ENCODE measurements around the gene DCST1. TPM values are rescaled to one million over a fixed set of nuclear protein-coding genes. Genes with fewer than 3 reads are reported as not detected.

The DCST1 gene
- total and polyA plus RNA-seq, 2 of the 13 experiments (the other 11 are each of a cell fraction or from before 2014, with no cell fraction given), result 0.04 TPM; not detected in 1

DNA sequence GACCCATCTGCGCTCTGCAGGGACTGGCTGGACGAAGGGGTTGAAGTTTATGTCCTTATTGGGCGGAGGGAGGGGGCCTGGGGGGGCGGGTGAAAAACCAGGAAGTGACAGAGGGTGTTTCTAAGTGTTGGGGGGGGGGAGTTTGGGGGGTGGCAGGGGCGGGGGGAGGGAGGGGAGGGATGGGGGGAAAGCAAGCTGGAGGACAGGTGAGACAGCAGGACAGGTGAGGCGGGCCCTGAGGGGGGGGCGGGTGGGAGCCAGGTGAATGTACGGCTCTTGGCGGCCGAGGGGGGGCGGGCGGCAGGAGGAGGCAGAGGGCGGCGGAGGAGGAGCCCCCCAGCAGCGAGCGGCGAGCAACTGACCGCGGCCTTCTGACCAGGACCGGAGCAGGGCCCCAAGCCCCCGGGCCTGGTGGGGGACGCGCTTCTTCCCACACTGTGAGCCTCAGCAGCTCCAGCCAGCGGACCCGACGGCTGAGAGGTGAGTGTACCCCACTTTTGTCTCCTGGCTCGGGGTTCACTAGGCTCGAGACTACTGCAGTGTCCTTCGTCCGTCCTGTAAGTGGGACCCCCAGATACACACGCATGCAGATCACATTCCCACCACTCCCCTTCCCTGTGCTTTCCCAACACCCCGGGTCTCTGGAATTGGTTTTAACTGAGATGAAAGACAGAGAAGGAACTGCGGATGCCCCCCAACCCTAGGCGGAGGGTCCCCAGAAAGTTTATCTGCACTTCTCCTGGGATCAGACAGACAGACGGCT, 31.0 kb upstream of the DCST1 start, which contains the start of gene ZBTB7B (continued):
- no peak for TF ChIP-seq MLXIP (CRISPR knock-in tag; IDR thresholded peaks at IDR 0.05; ENCODE audit: borderline replicate concordance)
- TF ChIP-seq ZKSCAN8 (CRISPR knock-in tag; IDR thresholded peaks at IDR 0.05; ENCODE audit: borderline replicate concordance), result no peak
- TF ChIP-seq ZNF547 (CRISPR knock-in tag; IDR thresholded peaks at IDR 0.05), result no peak
- TF ChIP-seq, protein P1, sequence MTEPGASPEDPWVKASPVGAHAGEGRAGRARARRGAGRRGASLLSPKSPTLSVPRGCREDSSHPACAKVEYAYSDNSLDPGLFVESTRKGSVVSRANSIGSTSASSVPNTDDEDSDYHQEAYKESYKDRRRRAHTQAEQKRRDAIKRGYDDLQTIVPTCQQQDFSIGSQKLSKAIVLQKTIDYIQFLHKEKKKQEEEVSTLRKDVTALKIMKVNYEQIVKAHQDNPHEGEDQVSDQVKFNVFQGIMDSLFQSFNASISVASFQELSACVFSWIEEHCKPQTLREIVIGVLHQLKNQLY (CRISPR knock-in tag; IDR thresholded peaks at IDR 0.05), result no peak
- TF ChIP-seq ZNF496 (CRISPR knock-in tag; IDR thresholded peaks at IDR 0.05; ENCODE audit: insufficient replicate concordance), result no peak
- TF ChIP-seq SMAD3 (CRISPR knock-in tag; IDR thresholded peaks at IDR 0.05), result 0 out of 2 replicates have a peak, but pooled peaks have one; percentile 11
- no peak for TF ChIP-seq ZNF781 (CRISPR knock-in tag; IDR thresholded peaks at IDR 0.05; ENCODE audit: borderline replicate concordance, not compliant biosample characterization)
- 0 out of 2 replicates have a peak, but pooled peaks have one; percentile 32 for TF ChIP-seq SAP130 (CRISPR knock-in tag; IDR thresholded peaks at IDR 0.05; ENCODE audit: low read depth)
- TF ChIP-seq, protein P2, sequence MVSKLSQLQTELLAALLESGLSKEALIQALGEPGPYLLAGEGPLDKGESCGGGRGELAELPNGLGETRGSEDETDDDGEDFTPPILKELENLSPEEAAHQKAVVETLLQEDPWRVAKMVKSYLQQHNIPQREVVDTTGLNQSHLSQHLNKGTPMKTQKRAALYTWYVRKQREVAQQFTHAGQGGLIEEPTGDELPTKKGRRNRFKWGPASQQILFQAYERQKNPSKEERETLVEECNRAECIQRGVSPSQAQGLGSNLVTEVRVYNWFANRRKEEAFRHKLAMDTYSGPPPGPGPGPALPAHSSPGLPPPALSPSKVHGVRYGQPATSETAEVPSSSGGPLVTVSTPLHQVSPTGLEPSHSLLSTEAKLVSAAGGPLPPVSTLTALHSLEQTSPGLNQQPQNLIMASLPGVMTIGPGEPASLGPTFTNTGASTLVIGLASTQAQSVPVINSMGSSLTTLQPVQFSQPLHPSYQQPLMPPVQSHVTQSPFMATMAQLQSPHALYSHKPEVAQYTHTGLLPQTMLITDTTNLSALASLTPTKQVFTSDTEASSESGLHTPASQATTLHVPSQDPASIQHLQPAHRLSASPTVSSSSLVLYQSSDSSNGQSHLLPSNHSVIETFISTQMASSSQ (IDR thresholded peaks at IDR 0.05; ENCODE audit: low read depth), result no peak
- TF ChIP-seq, protein P2 (CRISPR knock-in tag; IDR thresholded peaks at IDR 0.05; ENCODE audit: borderline replicate concordance), result 0 out of 2 replicates have a peak, but pooled peaks have one; percentile 6
- TF ChIP-seq TCF7 (IDR thresholded peaks at IDR 0.05; ENCODE audit: low read depth), result no peak
- TF ChIP-seq NR2F2 (IDR thresholded peaks at IDR 0.05; ENCODE audit: borderline replicate concordance, low read depth), result no peak
- TF ChIP-seq SMAD9 (CRISPR knock-in tag; IDR thresholded peaks at IDR 0.05), result no peak
- no peak for TF ChIP-seq ZFYVE20 (CRISPR knock-in tag; IDR thresholded peaks at IDR 0.05; ENCODE audit: borderline replicate concordance, low read depth)
- TF ChIP-seq, protein P3, sequence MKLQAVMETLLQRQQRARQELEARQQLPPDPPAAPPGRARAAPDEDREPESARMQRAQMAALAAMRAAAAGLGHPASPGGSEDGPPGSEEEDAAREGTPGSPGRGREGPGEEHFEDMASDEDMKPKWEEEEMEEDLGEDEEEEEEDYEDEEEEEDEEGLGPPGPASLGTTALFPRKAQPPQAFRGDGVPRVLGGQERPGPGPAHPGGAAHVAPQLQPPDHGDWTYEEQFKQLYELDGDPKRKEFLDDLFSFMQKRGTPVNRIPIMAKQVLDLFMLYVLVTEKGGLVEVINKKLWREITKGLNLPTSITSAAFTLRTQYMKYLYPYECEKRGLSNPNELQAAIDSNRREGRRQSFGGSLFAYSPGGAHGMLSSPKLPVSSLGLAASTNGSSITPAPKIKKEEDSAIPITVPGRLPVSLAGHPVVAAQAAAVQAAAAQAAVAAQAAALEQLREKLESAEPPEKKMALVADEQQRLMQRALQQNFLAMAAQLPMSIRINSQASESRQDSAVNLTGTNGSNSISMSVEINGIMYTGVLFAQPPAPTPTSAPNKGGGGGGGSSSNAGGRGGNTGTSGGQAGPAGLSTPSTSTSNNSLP (IDR thresholded peaks at IDR 0.05; ENCODE audit: low read depth, low read length), result no peak
- no peak for TF ChIP-seq KDM5A (IDR thresholded peaks at IDR 0.05; ENCODE audit: borderline replicate concordance, low read length)
- no peak for TF ChIP-seq ETV5 (CRISPR knock-in tag; IDR thresholded peaks at IDR 0.05; ENCODE audit: borderline replicate concordance)
- peak; percentile 43; the same call in 1 of the 2 replicates for TF ChIP-seq SIN3A (IDR thresholded peaks at IDR 0.05; ENCODE audit: borderline replicate concordance, low read depth, low read length)
- no peak for TF ChIP-seq SRSF1 (optimal IDR thresholded peaks at IDR 0.05; ENCODE audit: low read depth, low read length)
- TF ChIP-seq ZNF143 (CRISPR knock-in tag; IDR thresholded peaks at IDR 0.05), result no peak
